Thyroid gland (tissue), 4 donors: ENCODE results near the gene SUGCT. TPM values are rescaled to one million over a fixed set of nuclear protein-coding genes. Genes with fewer than 3 reads are reported as not detected.

Source experiments
- DNase-seq, 2 donors: peaks; one replicate each; pipeline ENCODE4 v3.0.0-alpha.2; 2019
- H3K27ac ChIP-seq, 3 donors: fragments of 200-600 bp; sonication (generic); 1 replicate in 2 of 3; 2 replicates in 1 of 3; pipeline ENCODE4 v1.5.1; 2016 to 2019; ENCODE audit warnings: mild to moderate bottlenecking in 1 of 3, moderate library complexity in 1 of 3
- H3K27me3 ChIP-seq: fragments of 200-600 bp; sonication (generic); one replicate; pipeline ENCODE4 v1.5.1; 2019
- H3K36me3 ChIP-seq, 2 donors: fragments of 200-600 bp; sonication (generic); one replicate each; pipeline ENCODE4 v1.5.1; 2016 to 2019
- H3K4me1 ChIP-seq, 2 donors: fragments of 200-600 bp; sonication (generic); one replicate each; pipeline ENCODE4 v1.5.1; 2017 to 2019
- H3K4me3 ChIP-seq, 3 donors: fragments of 200-600 bp; sonication (generic); replicated peaks in 1 of 3; 1 replicate in 2 of 3; 2 replicates in 1 of 3; pipeline ENCODE4 v1.5.1; 2016; ENCODE audit warnings: mild to moderate bottlenecking in 1 of 3
- H3K9me3 ChIP-seq: fragments of 200-600 bp; sonication (generic); one replicate; pipeline ENCODE4 v1.5.1; 2017
- POLR2A ChIP-seq, 2 donors: fragments of 450-650 bp; IDR thresholded peaks; one replicate each; pipeline ENCODE4 v1.6.1; 2017; ENCODE audit warnings: antibody characterized with exemption in 2 of 2, mild to moderate bottlenecking in 2 of 2, moderate library complexity in 1 of 2
- WGBS, 2 donors: methylation state at CpG; one replicate each; pipeline ENCODE4 v1.1.5; 2017; 5-methylcytosine and 5-hydroxymethylcytosine counted together
- intact Hi-C: fragments of 100-400 bp; cut with DNase I; formaldehyde crosslinking; loops from one replicate; pipeline ENCODE4 v1.15.1; 2023
- total RNA-seq, 4 donors: library from RNA; depleted of rRNA; stranded (reverse); fragments of >200 nt; gene quantifications; one replicate each; pipeline ENCODE4 v1.2.3, GENCODE V29; 2016
- TF ChIP-seq, protein P1 (sequence below), 6 experiments: fragments of 200-600 bp in 3 of 6; fragments of 450-650 bp in 3 of 6; sonication (generic) in 3 of 6; IDR thresholded peaks; one replicate each; pipeline ENCODE4 v1.5.1; 2016 to 2019; ENCODE audit warnings: antibody characterized with exemption in 6 of 6, mild to moderate bottlenecking in 2 of 6, inconsistent platforms in 1 of 6, moderate library complexity in 1 of 6

The SUGCT gene
- total RNA-seq, 4 donors from 2014 or later = 1.3 to 15.2 (median 3.2) TPM

DNA sequence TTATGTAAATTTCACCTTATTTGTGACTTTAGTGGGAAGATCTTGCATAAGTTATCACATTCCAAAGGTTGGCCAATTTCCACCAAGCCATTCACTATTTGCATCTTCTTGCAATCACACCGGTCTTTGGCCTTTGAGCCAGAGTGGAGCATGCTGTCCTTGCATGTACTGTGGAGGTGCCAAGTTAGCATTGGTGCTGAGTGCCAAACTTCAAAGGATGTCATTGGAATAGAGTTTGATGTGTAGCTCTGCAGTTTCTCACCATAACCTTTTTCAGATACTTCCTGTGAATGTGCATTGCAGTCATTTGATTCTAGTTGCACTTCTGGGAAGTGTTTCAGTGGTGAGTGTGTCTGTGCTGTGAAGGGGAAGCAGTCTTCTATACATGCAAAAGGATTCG is 620.6 kb downstream of the SUGCT start:
- TF ChIP-seq POLR2A (IDR thresholded peaks at IDR 0.05) = no peak
- TF ChIP-seq, protein P1, sequence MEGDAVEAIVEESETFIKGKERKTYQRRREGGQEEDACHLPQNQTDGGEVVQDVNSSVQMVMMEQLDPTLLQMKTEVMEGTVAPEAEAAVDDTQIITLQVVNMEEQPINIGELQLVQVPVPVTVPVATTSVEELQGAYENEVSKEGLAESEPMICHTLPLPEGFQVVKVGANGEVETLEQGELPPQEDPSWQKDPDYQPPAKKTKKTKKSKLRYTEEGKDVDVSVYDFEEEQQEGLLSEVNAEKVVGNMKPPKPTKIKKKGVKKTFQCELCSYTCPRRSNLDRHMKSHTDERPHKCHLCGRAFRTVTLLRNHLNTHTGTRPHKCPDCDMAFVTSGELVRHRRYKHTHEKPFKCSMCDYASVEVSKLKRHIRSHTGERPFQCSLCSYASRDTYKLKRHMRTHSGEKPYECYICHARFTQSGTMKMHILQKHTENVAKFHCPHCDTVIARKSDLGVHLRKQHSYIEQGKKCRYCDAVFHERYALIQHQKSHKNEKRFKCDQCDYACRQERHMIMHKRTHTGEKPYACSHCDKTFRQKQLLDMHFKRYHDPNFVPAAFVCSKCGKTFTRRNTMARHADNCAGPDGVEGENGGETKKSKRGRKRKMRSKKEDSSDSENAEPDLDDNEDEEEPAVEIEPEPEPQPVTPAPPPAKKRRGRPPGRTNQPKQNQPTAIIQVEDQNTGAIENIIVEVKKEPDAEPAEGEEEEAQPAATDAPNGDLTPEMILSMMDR (IDR thresholded peaks at IDR 0.05) = no peak
- Histone ChIP-seq H3K4me3 (no peak overlapping the region), H3K36me3 (no peaks in the 10 kb centered on the region), H3K9me3 (no peaks in the 10 kb centered on the region), H3K4me1 (no peaks in the 10 kb centered on the region), H3K27ac (no peak overlapping the region), H3K27me3 (no peaks in the 10 kb centered on the region)
- intact Hi-C loops = no loop called here
- no peak for DNase-seq
- WGBS, 2 donors = 81 to 82% methylated on average over 2 of the region's 2 CpGs

DNA sequence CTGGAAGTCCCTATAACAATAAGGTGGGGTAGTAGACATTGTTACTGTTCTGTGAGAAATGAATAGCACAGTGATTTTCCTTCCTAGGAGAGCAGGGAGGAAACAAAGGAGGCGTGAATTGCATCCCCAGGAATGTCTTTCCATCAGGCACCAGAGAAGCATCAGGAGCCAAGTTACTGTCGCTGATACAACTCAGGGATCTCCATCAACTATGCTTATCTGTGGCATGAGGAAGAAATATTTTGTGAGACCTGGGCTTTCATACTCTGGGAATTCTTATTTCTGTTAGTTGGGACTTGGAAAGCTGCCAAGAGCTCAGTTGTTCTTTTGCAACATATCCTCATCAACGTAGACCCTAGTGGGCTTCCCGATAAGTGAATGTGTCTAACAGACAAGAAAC is 622.3 kb downstream of the SUGCT start:
- Histone ChIP-seq H3K36me3 (no peaks in the 10 kb centered on the region), H3K9me3 (no peaks in the 10 kb centered on the region), H3K4me3 (no peak overlapping the region), H3K4me1 (peaks cover 4 to 12% of the 10 kb centered on the region in 2 donors), H3K27me3 (no peaks in the 10 kb centered on the region), H3K27ac (no peak overlapping the region)
- DNase-seq = no peak
- intact Hi-C loops = no loop called here
- TF ChIP-seq POLR2A (IDR thresholded peaks at IDR 0.05) = no peak
- TF ChIP-seq, protein P1 (IDR thresholded peaks at IDR 0.05) = no peak
- WGBS, 2 donors = 69 to 79% methylated on average over 4 of the region's 4 CpGs

DNA sequence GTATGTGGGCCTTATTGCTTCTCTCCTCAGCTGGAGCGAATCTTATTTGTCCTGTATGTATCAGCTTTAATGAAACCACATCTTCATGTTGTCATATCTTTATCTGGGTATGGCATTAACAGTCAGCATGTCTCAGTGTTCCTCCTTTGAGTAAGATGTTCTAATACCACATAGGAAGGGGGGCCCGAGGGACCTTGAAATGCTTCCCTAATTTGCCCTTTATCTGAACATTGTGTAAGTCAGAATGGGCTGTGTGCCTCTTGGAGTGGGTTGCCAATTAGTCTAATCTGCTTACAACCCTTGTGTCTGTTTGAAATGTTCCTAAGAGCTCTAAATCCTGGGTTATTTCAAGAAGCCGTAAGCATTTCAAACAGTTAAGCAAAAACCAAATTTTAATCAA is 623.8 kb downstream of the SUGCT start:
- no peak for DNase-seq
- Histone ChIP-seq H3K9me3 (no peaks in the 10 kb centered on the region), H3K4me3 (no peak overlapping the region), H3K27me3 (no peaks in the 10 kb centered on the region), H3K27ac (no peak overlapping the region), H3K4me1 (peaks cover 4 to 13% of the 10 kb centered on the region in 2 donors), H3K36me3 (no peaks in the 10 kb centered on the region)
- 86 to 93% methylated on average over 3 of the region's 3 CpGs for WGBS, 2 donors
- intact Hi-C loops = no loop called here
- no peak for TF ChIP-seq POLR2A (IDR thresholded peaks at IDR 0.05)
- TF ChIP-seq, protein P1 (IDR thresholded peaks at IDR 0.05) = no peak

DNA sequence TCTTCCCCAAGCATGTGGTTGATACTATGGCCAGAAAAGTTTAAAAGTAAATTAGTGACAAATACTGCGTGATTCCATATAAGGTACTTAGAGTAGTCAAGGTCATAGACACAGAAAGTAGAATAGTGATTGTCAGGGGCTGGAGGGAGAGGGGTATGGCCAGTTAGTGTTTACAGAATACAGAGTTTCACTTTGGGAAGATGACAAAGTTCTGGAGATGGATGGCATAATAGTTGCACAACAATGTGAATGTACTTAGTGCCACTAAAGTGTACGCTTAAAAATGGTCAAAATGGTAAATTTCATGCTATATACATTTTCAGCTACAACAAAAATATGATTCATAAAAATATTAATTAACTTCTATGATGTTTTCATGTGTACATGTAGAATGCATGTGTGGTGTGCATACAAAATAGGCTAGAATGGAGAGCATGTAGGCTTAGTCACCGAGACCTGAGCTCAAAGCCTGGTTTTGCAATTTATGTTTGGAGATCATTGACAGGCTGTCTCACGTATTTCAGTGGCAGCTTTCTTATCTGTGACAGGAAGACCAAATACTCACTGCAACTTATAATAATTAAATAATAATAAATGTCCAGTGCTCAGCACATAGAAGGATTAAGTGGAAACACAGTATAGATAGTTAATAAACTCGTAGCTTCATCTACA is 625.6 kb downstream of the SUGCT start:
- Histone ChIP-seq H3K9me3 (no peaks in the 10 kb centered on the region), H3K36me3 (no peaks in the 10 kb centered on the region), H3K27me3 (no peaks in the 10 kb centered on the region), H3K4me3 (no peak overlapping the region), H3K27ac (no peak overlapping the region), H3K4me1 (peaks cover 4 to 13% of the 10 kb centered on the region in 2 donors)
- WGBS, 2 donors = 91 to 92% methylated on average over 5 of the region's 5 CpGs
- intact Hi-C loops = no loop called here
- no peak for TF ChIP-seq POLR2A (IDR thresholded peaks at IDR 0.05)
- TF ChIP-seq, protein P1 (IDR thresholded peaks at IDR 0.05) = no peak
- DNase-seq = no peak

DNA sequence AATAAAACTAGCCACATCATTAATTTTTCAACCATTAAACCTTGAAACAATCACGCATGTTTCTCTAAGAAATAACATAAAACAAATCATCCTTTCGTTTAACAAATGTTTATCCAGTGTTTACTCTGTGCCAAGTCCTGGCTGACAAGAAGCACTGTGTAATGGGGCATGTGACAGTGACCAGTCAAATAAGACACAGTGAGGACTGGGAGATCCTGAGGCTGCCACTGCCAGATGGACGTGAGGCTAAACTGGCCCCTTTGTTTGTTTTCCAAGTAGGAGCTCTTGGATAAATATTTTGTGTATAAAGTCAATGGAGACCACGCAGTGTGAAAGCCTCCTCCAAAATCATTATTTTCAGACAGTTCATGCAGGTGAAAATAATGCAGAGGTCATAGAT is 626.2 kb downstream of the SUGCT start:
- 41 to 51% methylated on average over 4 of the region's 4 CpGs for WGBS, 2 donors
- Histone ChIP-seq H3K9me3 (no peaks in the 10 kb centered on the region), H3K4me1 (peaks cover 4 to 13% of the 10 kb centered on the region in 2 donors), H3K4me3 (no peak overlapping the region), H3K36me3 (no peaks in the 10 kb centered on the region), H3K27me3 (no peaks in the 10 kb centered on the region), H3K27ac (no peak overlapping the region)
- DNase-seq = peak; percentile 6 to 23
- intact Hi-C loops = no loop called here
- TF ChIP-seq, protein P1 (IDR thresholded peaks at IDR 0.05) = no peak
- TF ChIP-seq POLR2A (IDR thresholded peaks at IDR 0.05) = no peak
